Memory B cell (primary cell): Measurements from ENCODE around the gene WNT7A.
"Not testable (repeated sequence)": the region's sequence is repeated elsewhere in the genome, so short reads cannot be mapped to it uniquely, and the experiment has no call there.

Experiments used
- ATAC-seq: fragments of 150-1000 bp; cut with Tn5 transposase; 2 replicates; pipeline ENCODE4 v1.10.0; 2021; ENCODE audit warnings: low read depth, mild to moderate bottlenecking, moderate library complexity
- DNase-seq, 2 donors: peaks; one replicate each; pipeline ENCODE4 v3.0.0; 2022; ENCODE audit warnings: low spot score in 2 of 2
- H3K27ac Mint-ChIP-seq: one replicate; pipeline ENCODE4 v1.8.0; 2022; ENCODE audit warnings: mild to moderate bottlenecking, moderate library complexity, mixed read lengths
- H3K27me3 Mint-ChIP-seq: one replicate; pipeline ENCODE4 v1.8.0; 2022; ENCODE audit warnings: mixed read lengths
- H3K36me3 Mint-ChIP-seq: one replicate; pipeline ENCODE4 v1.8.0; 2022; ENCODE audit warnings: mild to moderate bottlenecking, mixed read lengths
- H3K4me1 Mint-ChIP-seq: one replicate; pipeline ENCODE4 v1.8.0; 2022; ENCODE audit warnings: mixed read lengths
- H3K4me3 Mint-ChIP-seq: one replicate; pipeline ENCODE4 v1.8.0; 2022; ENCODE audit warnings: mild to moderate bottlenecking, moderate library complexity, mixed read lengths
- H3K9me3 Mint-ChIP-seq: one replicate; pipeline ENCODE4 v1.8.0; 2022; ENCODE audit warnings: mixed read lengths

WNT7A gene

GRCh38 chr3:13879946-13880810 is at the start of gene WNT7A:
WNT7A (minus strand) TSS chr3:13880071; CDS start chr3:13879816, 255 bp downstream.
- Mint-ChIP-seq H3K4me3 (no peak within 1 kb of the TSS), H3K27me3 (peaks cover 39% of the 10 kb centered on the region), H3K4me1 (peaks cover 2% of the 10 kb centered on the region), H3K9me3 (peaks cover 6% of the 10 kb centered on the region), H3K36me3 (no peaks in the 10 kb centered on the region), H3K27ac (no peak within 1 kb of the TSS)
- ATAC-seq = peak; percentile 59
- peak in 1 of 2 donors; percentile 26 for DNase-seq

- H3K27ac Mint-ChIP-seq, H3K36me3 Mint-ChIP-seq, ATAC-seq, H3K27me3 Mint-ChIP-seq, DNase-seq, H3K4me3 Mint-ChIP-seq, H3K4me1 Mint-ChIP-seq: not testable (repeated sequence)
- peaks cover 16% of the 10 kb centered on the region for H3K9me3 Mint-ChIP-seq
Observed at GRCh38 chr3:13928741-13929140, 48.9 kb upstream of the WNT7A start.

DNA sequence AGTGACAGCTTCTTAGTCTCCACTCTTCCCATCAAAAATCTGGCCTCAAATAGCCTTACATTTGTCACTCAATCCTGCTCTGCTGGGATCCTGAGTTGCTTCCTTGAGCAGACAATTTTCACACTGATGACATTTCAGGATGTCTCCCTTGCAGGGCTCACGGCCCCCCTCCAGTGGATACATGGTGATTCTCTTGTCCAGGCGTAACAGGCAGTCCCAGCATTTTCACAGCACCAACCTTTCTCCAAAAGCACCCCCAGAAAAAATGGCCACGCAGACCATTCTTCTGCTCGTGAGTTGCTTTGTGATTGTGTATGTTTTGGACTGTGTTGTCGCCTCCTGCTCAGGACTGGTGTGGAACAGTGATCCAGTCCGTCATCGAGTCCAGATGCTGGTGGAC is 47.4 kb upstream of the WNT7A start:
- H3K27me3 Mint-ChIP-seq = peaks cover 8% of the 10 kb centered on the region

GRCh38 chr3:13916375-13916774 is 36.5 kb upstream of the WNT7A start:
- H3K4me1 Mint-ChIP-seq = no peaks in the 10 kb centered on the region
- H3K4me3 Mint-ChIP-seq = no peak overlapping the region
- H3K27ac Mint-ChIP-seq = no peak overlapping the region
- H3K36me3 Mint-ChIP-seq = no peaks in the 10 kb centered on the region
- no peak for ATAC-seq
- peaks cover 25% of the 10 kb centered on the region for H3K9me3 Mint-ChIP-seq
- H3K27me3 Mint-ChIP-seq = peaks cover under 1% of the 10 kb centered on the region
- no peak for DNase-seq

More for the DNA sequence above, 47.4 kb upstream of the WNT7A start:
- Mint-ChIP-seq H3K4me3 (no peak overlapping the region), H3K4me1 (no peaks in the 10 kb centered on the region), H3K36me3 (peaks cover 5% of the 10 kb centered on the region), H3K9me3 (peaks cover 16% of the 10 kb centered on the region), H3K27ac (no peak overlapping the region)
- DNase-seq (no peak), ATAC-seq (no peak)

DNA sequence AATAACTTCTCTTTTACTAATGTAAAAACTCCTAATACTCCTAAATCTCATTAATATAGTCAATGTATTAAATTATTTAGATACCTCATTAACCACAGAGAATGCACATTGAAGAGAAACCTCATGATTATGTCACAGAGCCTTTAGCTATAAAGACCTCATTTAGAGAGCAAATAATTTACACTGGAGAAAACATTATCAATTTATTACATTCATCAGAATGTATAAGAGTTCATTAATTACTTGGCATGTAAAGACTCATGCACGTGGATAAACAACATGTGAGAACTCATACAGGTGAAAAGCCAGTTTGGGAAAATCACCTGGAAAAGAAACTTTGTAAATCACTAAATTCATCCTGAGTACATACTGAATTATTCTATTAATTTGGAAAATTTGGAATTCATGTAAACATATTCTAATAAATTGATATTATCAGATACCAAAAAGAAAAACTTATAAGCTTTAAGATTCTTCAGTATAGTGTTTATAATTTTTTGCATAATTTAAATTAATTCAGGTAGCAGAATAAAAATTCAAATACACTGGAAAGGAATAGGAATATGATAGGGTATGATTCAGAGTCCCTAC is 22.9 kb upstream of the WNT7A start:
- ATAC-seq (no peak), DNase-seq (no peak)
- Mint-ChIP-seq H3K27me3 (peaks cover 19% of the 10 kb centered on the region), H3K9me3 (peaks cover 30% of the 10 kb centered on the region), H3K4me1 (no peaks in the 10 kb centered on the region), H3K4me3 (no peak overlapping the region), H3K36me3 (peaks cover 14% of the 10 kb centered on the region), H3K27ac (no peak overlapping the region)

GRCh38 chr3:13901935-13902584 is 22.2 kb upstream of the WNT7A start:
- Mint-ChIP-seq H3K36me3 (peaks cover 14% of the 10 kb centered on the region), H3K27ac (no peak overlapping the region), H3K4me3 (no peak overlapping the region), H3K4me1 (no peaks in the 10 kb centered on the region), H3K9me3 (peaks cover 29% of the 10 kb centered on the region), H3K27me3 (peaks cover 19% of the 10 kb centered on the region)
- DNase-seq (no peak), ATAC-seq (no peak)

- no peak for ATAC-seq
- peaks cover 18% of the 10 kb centered on the region for H3K27me3 Mint-ChIP-seq
- peaks cover 12% of the 10 kb centered on the region for H3K36me3 Mint-ChIP-seq
- H3K9me3 Mint-ChIP-seq = peaks cover 20% of the 10 kb centered on the region
- no peak for DNase-seq
- no peak overlapping the region for H3K27ac Mint-ChIP-seq
- H3K4me3 Mint-ChIP-seq = no peak overlapping the region
- H3K4me1 Mint-ChIP-seq = peaks cover 9% of the 10 kb centered on the region
Observed at GRCh38 chr3:13898346-13898745, 18.5 kb upstream of the WNT7A start.

- H3K9me3 Mint-ChIP-seq = peaks cover 20% of the 10 kb centered on the region
- peaks cover 12% of the 10 kb centered on the region for H3K36me3 Mint-ChIP-seq
- H3K27ac Mint-ChIP-seq = no peak overlapping the region
- H3K4me3 Mint-ChIP-seq = peak overlapping the region; percentile 84
- ATAC-seq (peak; percentile 48), DNase-seq (peak in 1 of 2 donors; percentile 31)
- peaks cover 18% of the 10 kb centered on the region for H3K27me3 Mint-ChIP-seq
- peaks cover 9% of the 10 kb centered on the region for H3K4me1 Mint-ChIP-seq
Observed at GRCh38 chr3:13896473-13897154, 16.7 kb upstream of the WNT7A start.

DNA sequence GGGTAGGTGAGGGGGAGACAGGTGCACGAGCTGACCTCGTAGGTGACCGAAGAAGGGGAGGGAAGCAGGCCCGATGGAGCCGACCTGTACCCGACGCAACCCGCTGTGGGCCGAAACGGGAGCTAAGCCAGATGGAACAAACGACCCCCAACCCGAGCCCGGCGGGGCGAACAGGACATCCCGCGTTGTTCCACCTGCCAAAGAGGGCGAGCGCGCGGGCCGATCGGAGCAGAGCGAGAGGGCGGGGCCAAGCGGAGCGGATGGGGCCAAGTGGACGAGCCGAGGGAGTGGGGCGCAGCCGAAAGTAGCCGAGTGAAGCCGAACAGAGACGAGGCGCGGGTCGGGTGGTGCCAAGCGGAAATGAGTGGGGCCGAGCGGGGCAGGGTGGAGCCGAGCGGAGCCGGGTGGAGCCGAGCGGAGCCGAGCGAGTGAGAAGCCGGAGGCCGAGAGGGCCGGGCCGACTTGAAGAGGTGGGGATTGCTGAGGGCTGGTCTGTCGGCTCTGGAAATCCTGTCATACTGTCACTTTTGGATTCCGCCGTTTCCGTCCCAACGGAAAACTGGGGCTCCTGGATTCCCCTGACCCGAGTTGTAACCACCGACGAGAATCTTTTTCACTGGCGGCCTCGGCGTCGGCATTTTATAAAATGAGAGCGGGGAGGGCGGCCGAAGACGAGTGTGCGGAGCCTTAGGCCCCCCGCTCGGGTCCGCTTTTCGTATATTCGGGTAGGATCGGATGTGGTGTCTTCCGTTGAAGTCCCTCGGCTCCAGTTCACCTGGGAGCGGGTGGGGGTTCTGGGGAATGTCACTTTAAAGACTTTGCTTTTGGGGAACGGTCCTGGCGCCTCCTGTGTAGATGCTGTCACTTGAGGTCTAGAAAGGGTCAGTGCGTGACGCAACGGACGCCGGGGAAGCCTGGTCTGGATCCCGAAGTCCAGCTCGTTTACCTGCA is 15.6 kb upstream of the WNT7A start:
- DNase-seq = peak; percentile 79 to 80

GRCh38 chr3:13894807-13895154 is 14.9 kb upstream of the WNT7A start:
- H3K36me3 Mint-ChIP-seq = peaks cover 9% of the 10 kb centered on the region
- DNase-seq = no peak
- peak overlapping the region; percentile 84 for H3K4me3 Mint-ChIP-seq
- no peak overlapping the region for H3K27ac Mint-ChIP-seq
- H3K27me3 Mint-ChIP-seq = peaks cover 14% of the 10 kb centered on the region
- ATAC-seq = no peak
- peaks cover 9% of the 10 kb centered on the region for H3K4me1 Mint-ChIP-seq
- peaks cover 13% of the 10 kb centered on the region for H3K9me3 Mint-ChIP-seq

More for the DNA sequence above, 15.6 kb upstream of the WNT7A start:
- Mint-ChIP-seq H3K4me3 (peak overlapping the region; percentile 84), H3K27ac (peak overlapping the region; percentile 68), H3K4me1 (peaks cover 9% of the 10 kb centered on the region), H3K9me3 (peaks cover 14% of the 10 kb centered on the region), H3K36me3 (peaks cover 9% of the 10 kb centered on the region), H3K27me3 (peaks cover 14% of the 10 kb centered on the region)
- ATAC-seq = peak; percentile 95

GRCh38 chr3:13894096-13894806 is 14.4 kb upstream of the WNT7A start:
- Mint-ChIP-seq H3K4me3 (peak overlapping the region; percentile 84), H3K27me3 (peaks cover 10% of the 10 kb centered on the region), H3K9me3 (peaks cover 10% of the 10 kb centered on the region), H3K36me3 (peaks cover 6% of the 10 kb centered on the region), H3K4me1 (peaks cover 9% of the 10 kb centered on the region), H3K27ac (no peak overlapping the region)
- DNase-seq (no peak), ATAC-seq (no peak)

DNA sequence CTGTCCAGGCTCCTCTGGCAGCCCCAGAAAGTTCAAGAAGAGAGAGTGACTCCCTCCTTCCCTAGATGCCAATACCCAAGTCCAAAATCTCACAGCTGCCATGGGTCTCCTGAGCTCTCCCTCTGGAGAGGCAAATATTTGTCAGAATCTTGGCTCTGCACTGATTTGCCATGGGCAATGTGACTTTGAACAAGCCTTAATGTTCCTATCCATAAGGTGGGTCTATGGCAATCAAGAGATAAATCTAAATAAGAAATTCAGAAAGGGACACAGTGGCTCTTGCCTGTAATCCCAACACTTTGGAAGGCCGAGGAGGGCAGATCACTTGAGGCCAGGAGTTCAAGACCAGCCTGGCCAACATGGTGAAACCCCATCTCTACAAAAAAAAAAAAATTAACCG is 12.4 kb upstream of the WNT7A start:
- ATAC-seq (no peak), DNase-seq (no peak)
- Mint-ChIP-seq H3K36me3 (no peaks in the 10 kb centered on the region), H3K9me3 (peaks cover 6% of the 10 kb centered on the region), H3K27me3 (peaks cover 5% of the 10 kb centered on the region), H3K27ac (no peak overlapping the region), H3K4me1 (peaks cover 9% of the 10 kb centered on the region), H3K4me3 (no peak overlapping the region)
